Measurements from ENCODE around the gene MED8. TPM values are rescaled to one million over a fixed set of nuclear protein-coding genes. Genes with fewer than 3 reads are reported as not detected.

Gene MED8
- total and polyA plus RNA-seq, 9 of the 15 experiments (the other 6 are each of a cell fraction or from before 2014, with no cell fraction given) = 23.0 to 120 (median 56.4) TPM

- 81% methylated on average over 8 of the region's 8 CpGs for WGBS (ENCODE audit: insufficient coverage, low coverage, missing lambda C conversion rate)
- TF ChIP-seq KDM2B (CRISPR knock-in tag; IDR thresholded peaks at IDR 0.05) = no peak
- TF ChIP-seq HES1 (IDR thresholded peaks at IDR 0.05; ENCODE audit: low read depth) = no peak
- no peak for TF ChIP-seq ZNF324 (CRISPR knock-in tag; IDR thresholded peaks at IDR 0.05)
- no peak for TF ChIP-seq PTTG1 (tag; IDR thresholded peaks at IDR 0.05; ENCODE audit: low read depth)
- TF ChIP-seq NR2C2 (CRISPR knock-in tag; IDR thresholded peaks at IDR 0.05) = no peak
- TF ChIP-seq NR2C2 (tag; IDR thresholded peaks at IDR 0.05) = no peak
- no peak for TF ChIP-seq PHF21A (IDR thresholded peaks at IDR 0.05; ENCODE audit: borderline replicate concordance, low read depth)
- TF ChIP-seq ZNF512 (tag; IDR thresholded peaks at IDR 0.05) = no peak
- no peaks in the 10 kb centered on the region for H3K9me1 ChIP-seq (ENCODE audit: control insufficient read depth, insufficient read depth, low read length)
- H3K36me3 ChIP-seq (ENCODE audit: control insufficient read depth, insufficient read depth, low read length) = peaks cover 33% of the 10 kb centered on the region; the same call in 2 of the 3 replicates
- no peak overlapping the region for H3K4me2 ChIP-seq (ENCODE audit: insufficient read depth, low read length)
- ChIA-PET CTCF (ENCODE audit: low intra/inter-chr PET ratio) (no interaction called here), POLR2A (interaction anchor here (1.1 to 1.3 kb wide), 2 partner anchors 14 to 24 kb away, joined by 3 to 5 read pairs; no protein-coding TSS in a partner anchor)
- intact Hi-C loops (cut with micrococcal nuclease) (no loop called here), in situ Hi-C loops (cut with MboI) (no loop called here)
- no peak overlapping the region for H3K27ac ChIP-seq (ENCODE audit: extremely low read depth, low read depth, low read length)
- H3K4me3 ChIP-seq = no peak overlapping the region
- no peaks in the 10 kb centered on the region for H3K27me3 ChIP-seq (ENCODE audit: control insufficient read depth in 2 of 2, insufficient read depth in 2 of 2, low read length in 2 of 2)
- no TSS peak for BruUV-seq (replicated peaks)
- H3K9ac ChIP-seq (ENCODE audit: insufficient read depth in 1 of 2, low read depth in 2 of 2, low read length in 2 of 2) = peak overlapping the region in 1 of 2 experiments; percentile 21; a peak in 1 of 4 replicates
- no peak overlapping the region for H2AFZ ChIP-seq (ENCODE audit: low read depth, low read length)
- DNase-seq (ENCODE audit: extremely low read depth in 1 of 4, low spot score in 3 of 4) (no peak), ATAC-seq (no peak), FAIRE-seq (no peak)
- H3K4me1 ChIP-seq (replicated peaks in 1 of 2; ENCODE audit: control insufficient read depth in 2 of 2, insufficient read depth in 2 of 2, low read length in 2 of 2) = no peaks in the 10 kb centered on the region
- no peaks in the 10 kb centered on the region for H4K20me1 ChIP-seq (replicated peaks; ENCODE audit: control insufficient read depth, insufficient read depth, low read length)
- H3K9me3 ChIP-seq (replicated peaks; ENCODE audit: control insufficient read depth, insufficient read depth, low read depth, low read length) = no peaks in the 10 kb centered on the region
- no peaks in the 10 kb centered on the region for H3K79me2 ChIP-seq (ENCODE audit: control insufficient read depth, insufficient read depth, low read length)
Observed at GRCh38 chr1:43438576-43438952, 49.0 kb upstream of the MED8 start.
